Stimulated activated CD8-positive, alpha-beta memory T cell treated with anti-CD3 and anti-CD28 coated beads, Interleukin-4, amount 100 ng/mL, for 4 hours (primary cell): ENCODE data around the gene DLG1.
"Not testable (repeated sequence)": the region's sequence is repeated elsewhere in the genome, so short reads cannot be mapped to it uniquely, and the experiment has no call there.

Experiments
- DNase-seq, 2 donors: peaks; one replicate each; pipeline ENCODE4 v3.0.0-alpha.2; 2020; ENCODE audit warnings: low read depth in 2 of 2, low spot score in 1 of 2

Gene DLG1

DNA sequence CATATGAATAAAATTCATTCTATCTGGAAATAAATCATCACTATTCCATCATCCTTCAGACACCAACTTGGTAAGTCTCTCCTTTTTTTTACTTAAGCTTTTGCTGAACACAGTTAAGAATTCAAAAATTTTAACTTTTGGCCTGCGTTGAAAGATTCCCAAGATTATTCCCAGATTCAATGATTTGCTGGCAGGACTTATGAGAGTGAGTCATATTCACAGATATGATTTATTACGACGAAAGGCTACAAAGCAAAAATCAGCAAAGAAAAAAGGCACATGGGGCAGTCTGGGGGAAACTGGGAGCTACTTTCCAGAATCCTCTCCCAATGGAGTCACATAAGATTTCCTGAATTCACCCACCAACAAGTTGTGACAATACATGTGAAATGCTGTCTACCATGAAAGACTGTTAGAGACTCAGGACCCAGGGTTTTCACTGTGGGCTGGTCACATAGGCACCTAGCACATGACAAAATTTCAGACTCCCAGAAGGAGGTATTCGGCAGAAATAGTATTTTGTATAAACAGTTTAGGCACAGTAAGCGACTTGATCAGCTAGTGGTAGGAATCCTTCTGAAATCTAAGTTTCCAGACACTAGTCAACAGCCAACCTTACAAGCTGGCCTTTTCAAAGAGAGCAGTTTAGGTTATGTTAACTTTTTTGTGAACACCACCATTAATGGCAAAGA is 82.1 kb downstream of the DLG1 start:
- no peak for DNase-seq

DNA sequence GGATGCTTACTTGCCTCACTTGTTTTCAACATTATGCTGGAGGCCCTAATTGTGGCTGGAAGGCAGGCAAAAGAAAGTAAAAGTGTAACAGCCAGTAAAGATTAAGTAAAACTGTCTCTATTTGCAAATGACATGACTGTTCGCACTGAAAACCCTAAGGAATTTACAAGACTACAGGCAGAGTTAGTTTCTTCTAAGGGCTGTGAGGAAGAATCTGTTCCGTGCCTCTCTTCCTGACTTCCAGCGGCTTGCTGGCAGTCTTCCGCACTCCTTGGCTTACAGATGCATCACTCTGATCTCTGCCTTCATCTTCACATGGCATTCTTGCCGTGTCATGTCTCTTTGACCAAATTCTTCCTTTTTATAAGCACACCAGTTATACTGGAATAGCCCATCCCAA is 86.1 kb downstream of the DLG1 start:
- DNase-seq, result no peak

DNA sequence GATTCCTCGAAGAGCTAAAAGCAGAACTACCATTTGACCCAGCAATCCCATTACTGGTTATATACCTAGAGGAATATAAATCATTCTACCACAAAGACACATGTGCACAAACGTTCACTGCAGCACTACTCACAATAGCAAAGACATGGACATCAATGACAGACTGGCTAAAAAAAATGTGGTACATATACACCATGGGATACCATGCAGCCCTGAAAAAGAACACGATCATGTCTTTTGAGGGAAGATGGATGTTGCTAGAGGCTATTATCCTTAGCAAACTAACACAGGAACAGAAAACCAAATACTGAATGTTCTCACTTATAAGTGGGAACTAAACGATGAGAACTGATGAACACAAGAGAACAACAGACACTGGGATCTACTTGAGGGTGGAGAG is 86.7 kb downstream of the DLG1 start:
- not testable (repeated sequence) for DNase-seq

GRCh38 chr3:197209366-197210260 is 88.8 kb downstream of the DLG1 start:
- no peak for DNase-seq

- DNase-seq, result no peak
Measured at GRCh38 chr3:197206913-197207312, 91.5 kb downstream of the DLG1 start.

DNA sequence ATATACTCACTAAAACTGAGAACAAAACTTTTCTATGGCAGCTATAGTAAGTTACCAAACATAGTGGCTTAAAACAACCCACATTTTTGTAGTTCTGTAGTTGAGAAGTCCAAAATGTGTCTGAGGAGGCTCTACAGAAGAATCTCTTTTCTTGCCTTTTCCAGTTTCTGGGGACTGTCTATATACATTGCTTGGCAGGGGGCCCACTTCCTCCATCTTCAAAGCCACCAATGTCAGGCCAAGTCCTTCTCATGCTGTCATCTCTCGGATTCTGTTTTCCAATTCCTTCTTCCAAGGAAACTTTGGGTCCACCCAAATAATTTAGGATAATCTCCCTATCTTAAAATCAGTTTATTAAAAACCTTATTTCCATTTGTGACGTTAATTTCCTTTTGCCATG is 92.7 kb downstream of the DLG1 start:
- DNase-seq, result no peak

- DNase-seq, result no peak
Measured at GRCh38 chr3:197205265-197205664, 93.1 kb downstream of the DLG1 start.

GRCh38 chr3:197204736-197205135 is 93.7 kb downstream of the DLG1 start:
- DNase-seq, result no peak

- DNase-seq, result no peak
Measured at GRCh38 chr3:197203714-197204146, 94.7 kb downstream of the DLG1 start.

DNA sequence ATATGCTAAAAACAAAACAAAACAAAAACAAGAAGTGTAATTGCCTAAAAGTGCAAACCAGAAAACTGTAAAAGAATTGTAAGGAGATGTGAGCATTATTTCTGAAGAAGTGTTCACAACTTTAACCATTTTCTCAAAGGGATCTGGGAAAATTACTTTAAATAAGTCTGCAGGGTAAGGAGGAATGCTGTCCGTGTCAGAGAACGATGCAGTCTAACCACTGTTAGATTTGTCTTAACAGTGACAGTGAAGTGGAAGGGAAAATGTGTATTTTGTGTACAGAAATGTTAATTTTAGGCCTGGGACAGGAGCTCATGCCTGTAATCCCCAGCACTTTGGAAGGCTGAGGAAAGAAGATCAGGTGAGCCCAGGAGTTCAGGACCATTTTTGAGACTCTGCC is 95.7 kb downstream of the DLG1 start:
- no peak for DNase-seq

- DNase-seq, result no peak
Measured at GRCh38 chr3:197201791-197202452, 96.5 kb downstream of the DLG1 start.

DNA sequence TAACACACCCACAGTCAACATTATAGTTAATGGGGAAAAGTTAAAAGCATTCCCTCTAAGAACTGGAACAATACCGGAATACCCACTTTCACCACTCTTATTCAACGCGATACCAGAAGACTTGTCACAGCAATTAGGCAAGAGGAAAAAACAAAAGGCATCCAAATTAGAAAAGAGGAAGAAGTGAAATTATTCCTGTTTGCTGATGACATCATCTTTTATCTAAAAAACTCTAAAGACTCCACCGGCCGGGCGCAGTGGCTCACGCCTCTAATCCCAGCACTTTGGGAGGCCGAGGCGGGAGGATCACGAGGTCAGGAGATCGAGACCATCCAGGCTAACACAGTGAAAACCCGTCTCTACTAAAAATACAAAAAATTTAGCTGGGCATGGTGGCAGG is 97.6 kb downstream of the DLG1 start:
- not testable (repeated sequence) for DNase-seq

- no peak for DNase-seq
Measured at GRCh38 chr3:197197334-197197733, 101.1 kb downstream of the DLG1 start.

DNA sequence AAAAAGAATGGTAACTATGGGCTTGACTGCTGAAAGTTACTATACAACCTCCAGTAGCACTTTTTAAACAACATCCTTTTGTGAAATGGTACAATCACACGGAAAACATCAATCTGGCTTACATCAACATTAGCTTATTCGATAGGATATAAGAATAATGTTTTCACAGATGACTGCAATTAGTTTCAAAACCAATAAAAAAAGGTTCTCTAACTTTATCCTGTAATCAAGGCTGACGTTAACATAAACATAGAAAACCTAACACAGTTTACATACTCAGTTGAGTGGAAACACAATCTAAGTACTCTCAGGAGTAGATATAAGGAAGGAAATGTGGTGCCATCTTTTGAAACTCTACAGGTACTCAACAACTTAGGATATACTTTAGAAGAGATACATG is 102.2 kb downstream of the DLG1 start:
- DNase-seq, result no peak

GRCh38 chr3:197195326-197195725 is 103.1 kb downstream of the DLG1 start:
- no peak for DNase-seq

DNA sequence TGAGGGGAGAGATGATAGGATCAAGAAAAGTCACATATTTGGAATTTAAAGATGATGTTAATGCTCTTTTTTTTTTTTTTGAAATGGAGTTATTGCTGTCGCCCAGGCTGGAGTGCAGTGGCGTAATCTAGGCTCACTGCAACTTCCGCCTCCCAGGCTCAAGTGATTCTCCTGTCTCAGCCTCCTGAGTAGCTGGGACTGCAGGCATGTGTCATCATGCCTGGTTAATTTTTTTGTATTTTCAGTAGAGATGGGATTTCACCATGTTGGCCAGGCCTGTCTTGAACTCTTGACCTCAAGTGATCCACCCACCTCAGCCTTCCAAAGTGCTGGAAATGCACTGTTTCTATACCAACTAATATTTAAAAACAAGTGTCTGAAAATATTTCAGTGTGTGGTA is 104.7 kb downstream of the DLG1 start:
- not testable (repeated sequence) for DNase-seq

DNA sequence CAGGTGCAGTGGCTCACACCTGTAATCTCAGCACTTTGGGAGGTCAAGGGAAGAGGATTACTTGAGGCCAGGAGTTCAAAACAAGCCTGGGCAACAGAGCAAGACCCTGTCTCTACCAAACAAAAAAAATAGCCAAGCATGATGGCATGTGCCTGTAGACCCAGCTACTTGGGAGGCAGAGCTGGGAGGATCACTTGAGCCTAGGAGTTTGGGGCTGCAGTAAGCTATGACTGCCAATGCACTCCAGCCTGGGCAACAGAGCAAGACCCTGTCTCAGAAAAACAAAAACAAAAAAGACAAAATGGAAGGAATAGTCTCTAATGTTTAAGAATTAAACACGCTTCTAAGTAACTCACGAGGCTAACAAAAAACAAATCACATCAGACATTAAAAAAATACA is 106.5 kb downstream of the DLG1 start:
- DNase-seq, result no peak

DNA sequence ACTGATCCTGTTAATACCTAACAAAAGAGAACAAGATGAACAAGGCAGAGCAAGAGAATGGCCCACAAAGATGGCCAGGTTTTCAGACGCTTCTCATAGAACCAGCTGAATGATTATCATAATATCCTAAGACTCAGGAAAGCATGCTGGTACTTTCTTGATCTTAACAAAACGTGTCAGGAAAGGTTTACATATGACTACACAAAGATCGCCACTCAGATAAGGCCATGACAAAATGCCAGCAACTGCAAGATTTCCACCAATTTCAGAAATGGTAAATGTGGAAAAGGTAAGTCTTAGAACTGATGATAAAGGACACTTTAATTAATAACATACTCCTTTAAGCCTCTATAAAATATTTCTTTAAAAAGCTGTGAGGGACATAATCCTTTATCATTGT is 108.8 kb downstream of the DLG1 start:
- no peak for DNase-seq

DNA sequence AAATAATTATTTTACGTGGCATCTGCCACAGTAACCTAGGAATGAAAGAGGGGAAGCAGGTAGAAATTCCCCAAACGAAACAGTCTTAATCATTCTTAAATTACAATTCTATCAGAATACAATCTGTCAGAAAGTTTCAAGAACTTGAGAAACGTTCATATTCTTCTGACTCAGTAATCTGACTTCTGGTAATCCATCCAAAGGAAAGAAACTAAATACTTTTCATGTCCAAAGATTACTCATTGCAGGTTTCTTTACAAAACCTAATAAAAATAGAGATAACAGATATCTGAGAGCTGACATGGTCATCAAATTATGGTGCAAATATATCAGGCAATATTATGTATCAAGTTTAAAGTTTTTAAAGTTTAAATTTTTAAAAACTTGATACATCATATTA is 109.4 kb downstream of the DLG1 start:
- no peak for DNase-seq

DNA sequence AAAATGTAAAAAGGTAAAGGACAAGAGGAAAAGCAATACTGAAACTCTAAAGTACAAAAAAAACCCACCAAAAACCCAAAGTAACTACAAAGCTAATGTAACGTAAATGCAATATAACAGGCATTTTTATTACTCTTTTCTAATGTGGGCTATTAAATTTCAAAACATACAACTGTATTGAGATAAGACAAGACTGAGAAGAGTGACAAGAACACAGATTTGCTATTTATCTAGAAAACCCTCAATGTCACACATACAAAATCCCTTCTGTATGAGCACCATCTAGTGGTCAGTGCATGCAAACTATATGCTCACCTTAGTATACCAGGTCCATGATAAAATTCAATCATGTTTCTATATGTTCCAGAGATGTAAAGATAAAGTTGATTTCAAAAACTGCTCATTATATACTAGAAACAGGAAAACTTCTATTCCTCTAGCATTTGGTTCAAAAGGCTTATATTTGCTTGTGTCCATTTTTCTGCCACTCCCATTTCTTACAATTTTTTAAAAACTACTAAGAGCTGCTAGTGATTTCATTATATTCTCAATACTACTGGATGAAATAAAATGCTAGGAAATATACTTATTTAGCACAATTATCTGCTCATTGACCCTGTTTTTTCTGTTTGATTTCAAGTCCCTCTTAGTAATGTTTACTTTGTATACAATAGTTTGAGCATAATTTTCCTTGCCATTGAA is 111.4 kb downstream of the DLG1 start:
- DNase-seq, result no peak

- DNase-seq, result no peak
Measured at GRCh38 chr3:197183582-197183981, 114.8 kb downstream of the DLG1 start.
